Gastroesophageal sphincter (tissue), 4 donors: Measurements from ENCODE around the gene COQ7. TPM values are rescaled to one million over a fixed set of nuclear protein-coding genes. Genes with fewer than 3 reads are reported as not detected.

Experiments
- ATAC-seq: fragments of 150-250 bp; one replicate; pipeline ENCODE4 v1.9.1; 2016; ENCODE audit warnings: mild to moderate bottlenecking, moderate library complexity
- H3K27ac ChIP-seq, 4 donors: fragments of 200-600 bp; sonication (generic) in 3 of 4; 1 replicate in 3 of 4; 2 replicates in 1 of 4; pipeline ENCODE4 v1.5.1; 2016 to 2019
- H3K27me3 ChIP-seq: fragments of 200-600 bp; sonication (generic); one replicate; pipeline ENCODE4 v1.5.1; 2019
- H3K36me3 ChIP-seq, 2 donors: fragments of 200-600 bp; sonication (generic); one replicate each; pipeline ENCODE4 v1.5.1; 2019; ENCODE audit warnings: control low read depth in 1 of 2
- H3K4me1 ChIP-seq, 3 donors: fragments of 200-600 bp; sonication (generic); 1 replicate in 2 of 3; 2 replicates in 1 of 3; pipeline ENCODE4 v1.5.1; 2016 to 2019; ENCODE audit warnings: control low read depth in 2 of 3
- H3K4me3 ChIP-seq, 2 donors: fragments of 200-600 bp; sonication (generic); one replicate each; pipeline ENCODE4 v1.5.1; 2019; ENCODE audit warnings: mild to moderate bottlenecking in 1 of 2, moderate library complexity in 1 of 2
- H3K9me3 ChIP-seq, 3 donors: fragments of 200-600 bp; sonication (generic); one replicate each; pipeline ENCODE4 v1.5.1; 2017 to 2019; ENCODE audit warnings: control low read depth in 2 of 3
- EP300 ChIP-seq: sonication (generic); formaldehyde crosslinking; IDR thresholded peaks from one replicate; pipeline ENCODE4 v1.6.1; 2017; ENCODE audit warnings: antibody characterized with exemption, mild to moderate bottlenecking
- POLR2A ChIP-seq, 2 donors: fragments of 450-650 bp; IDR thresholded peaks; one replicate each; pipeline ENCODE4 v1.6.1; 2017; ENCODE audit warnings: antibody characterized with exemption in 2 of 2, mild to moderate bottlenecking in 2 of 2, moderate library complexity in 1 of 2
- POLR2AphosphoS5 ChIP-seq: sonication (generic); formaldehyde crosslinking; IDR thresholded peaks from one replicate; pipeline ENCODE4 v1.6.1; 2017; ENCODE audit warnings: antibody characterized with exemption
- WGBS, 2 donors: methylation state at CpG; one replicate each; pipeline ENCODE4 v1.1.5; 2018; ENCODE audit warnings: low coverage in 1 of 2; 5-methylcytosine and 5-hydroxymethylcytosine counted together
- total RNA-seq, 4 donors: library from RNA; depleted of rRNA; stranded (reverse); fragments of >200 nt; gene quantifications; one replicate each; pipeline ENCODE4 v1.1.0, GENCODE V29; 2016
- TF ChIP-seq, protein P1 (sequence below), 4 experiments: fragments of 200-600 bp in 2 of 4; fragments of 450-650 bp in 2 of 4; sonication (generic) in 1 of 4; IDR thresholded peaks; one replicate each; pipeline ENCODE4 v1.5.1; 2017 to 2019; ENCODE audit warnings: antibody characterized with exemption in 4 of 4, mild to moderate bottlenecking in 2 of 4, moderate library complexity in 2 of 4

Gene COQ7
- total RNA-seq, 4 donors from 2014 or later: 28.9 to 37.8 (median 34.3) TPM

DNA sequence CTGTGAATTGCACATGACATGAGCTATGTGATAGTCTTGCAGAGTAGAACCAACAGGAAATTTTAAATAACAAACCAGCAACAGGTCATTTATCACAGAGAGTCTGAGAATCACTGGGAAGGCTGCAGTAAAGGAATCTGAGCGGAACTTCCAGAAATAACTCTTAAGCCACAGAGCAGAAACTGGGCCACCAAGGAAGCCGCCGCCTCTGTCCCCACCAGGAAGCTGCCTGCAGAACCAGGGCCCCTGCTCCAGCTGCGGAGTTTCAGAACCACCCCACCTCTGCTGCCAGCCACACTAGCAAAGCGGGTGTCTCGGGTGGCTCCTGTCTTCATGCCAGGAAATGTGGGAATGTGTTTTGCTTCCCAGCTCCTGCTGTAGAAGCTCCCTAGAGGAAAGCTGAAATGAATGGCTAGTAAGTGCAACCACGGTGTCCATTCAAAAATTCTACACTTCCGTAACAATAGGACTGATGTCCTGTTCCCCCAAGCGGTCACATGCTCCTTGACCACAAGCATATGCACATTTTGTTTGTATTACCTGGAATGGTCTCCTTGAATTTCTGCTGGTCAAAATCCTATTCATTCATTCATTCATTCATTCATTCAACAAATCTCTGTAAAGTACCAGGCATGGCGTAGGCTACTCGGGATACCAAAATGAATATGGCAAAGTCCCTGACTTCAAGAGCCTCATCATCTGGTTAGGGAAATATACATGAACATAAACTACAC is 38.6 kb downstream of the COQ7 start:
- H3K27ac ChIP-seq: no peak overlapping the region
- no peaks in the 10 kb centered on the region for H3K27me3 ChIP-seq
- TF ChIP-seq, protein P1, sequence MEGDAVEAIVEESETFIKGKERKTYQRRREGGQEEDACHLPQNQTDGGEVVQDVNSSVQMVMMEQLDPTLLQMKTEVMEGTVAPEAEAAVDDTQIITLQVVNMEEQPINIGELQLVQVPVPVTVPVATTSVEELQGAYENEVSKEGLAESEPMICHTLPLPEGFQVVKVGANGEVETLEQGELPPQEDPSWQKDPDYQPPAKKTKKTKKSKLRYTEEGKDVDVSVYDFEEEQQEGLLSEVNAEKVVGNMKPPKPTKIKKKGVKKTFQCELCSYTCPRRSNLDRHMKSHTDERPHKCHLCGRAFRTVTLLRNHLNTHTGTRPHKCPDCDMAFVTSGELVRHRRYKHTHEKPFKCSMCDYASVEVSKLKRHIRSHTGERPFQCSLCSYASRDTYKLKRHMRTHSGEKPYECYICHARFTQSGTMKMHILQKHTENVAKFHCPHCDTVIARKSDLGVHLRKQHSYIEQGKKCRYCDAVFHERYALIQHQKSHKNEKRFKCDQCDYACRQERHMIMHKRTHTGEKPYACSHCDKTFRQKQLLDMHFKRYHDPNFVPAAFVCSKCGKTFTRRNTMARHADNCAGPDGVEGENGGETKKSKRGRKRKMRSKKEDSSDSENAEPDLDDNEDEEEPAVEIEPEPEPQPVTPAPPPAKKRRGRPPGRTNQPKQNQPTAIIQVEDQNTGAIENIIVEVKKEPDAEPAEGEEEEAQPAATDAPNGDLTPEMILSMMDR (IDR thresholded peaks at IDR 0.05): no peak
- TF ChIP-seq POLR2AphosphoS5: no peak
- no peaks in the 10 kb centered on the region for H3K36me3 ChIP-seq
- H3K4me3 ChIP-seq: no peak overlapping the region
- no peaks in the 10 kb centered on the region for H3K9me3 ChIP-seq
- 56 to 74% methylated on average over 8 to 10 of the region's 11 CpGs for WGBS, 2 donors
- H3K4me1 ChIP-seq: no peaks in the 10 kb centered on the region
- no peak for ATAC-seq

DNA sequence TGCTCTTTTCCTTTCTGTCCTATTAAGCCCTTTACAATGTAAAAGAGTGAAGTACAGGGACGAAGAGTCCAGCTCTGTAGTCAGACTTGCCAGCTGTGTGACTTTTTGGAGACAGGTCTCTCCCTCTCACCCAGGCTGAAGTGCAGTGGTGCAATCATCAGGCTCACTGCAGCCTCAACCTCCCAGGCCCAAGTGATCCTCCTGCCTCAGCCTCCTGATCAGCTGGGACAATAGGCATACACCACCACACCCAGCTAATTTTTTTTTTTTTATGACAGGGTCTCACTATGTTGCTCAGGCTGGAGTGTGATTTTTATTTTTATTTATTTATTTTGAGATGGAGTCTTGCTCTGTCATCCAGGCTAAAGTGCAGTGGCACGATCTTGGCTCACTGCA is 39.2 kb downstream of the COQ7 start:
- no peak for ATAC-seq
- no peaks in the 10 kb centered on the region for H3K4me1 ChIP-seq
- no peak overlapping the region for H3K27ac ChIP-seq
- no peak for TF ChIP-seq EP300
- TF ChIP-seq POLR2AphosphoS5: no peak
- TF ChIP-seq, protein P1 (IDR thresholded peaks at IDR 0.05): no peak
- TF ChIP-seq POLR2A (IDR thresholded peaks at IDR 0.05): no peak
- H3K27me3 ChIP-seq: no peaks in the 10 kb centered on the region
- 80 to 86% methylated on average over 2 of the region's 2 CpGs for WGBS, 2 donors
- no peaks in the 10 kb centered on the region for H3K9me3 ChIP-seq
- H3K36me3 ChIP-seq: no peaks in the 10 kb centered on the region
- H3K4me3 ChIP-seq: no peak overlapping the region

DNA sequence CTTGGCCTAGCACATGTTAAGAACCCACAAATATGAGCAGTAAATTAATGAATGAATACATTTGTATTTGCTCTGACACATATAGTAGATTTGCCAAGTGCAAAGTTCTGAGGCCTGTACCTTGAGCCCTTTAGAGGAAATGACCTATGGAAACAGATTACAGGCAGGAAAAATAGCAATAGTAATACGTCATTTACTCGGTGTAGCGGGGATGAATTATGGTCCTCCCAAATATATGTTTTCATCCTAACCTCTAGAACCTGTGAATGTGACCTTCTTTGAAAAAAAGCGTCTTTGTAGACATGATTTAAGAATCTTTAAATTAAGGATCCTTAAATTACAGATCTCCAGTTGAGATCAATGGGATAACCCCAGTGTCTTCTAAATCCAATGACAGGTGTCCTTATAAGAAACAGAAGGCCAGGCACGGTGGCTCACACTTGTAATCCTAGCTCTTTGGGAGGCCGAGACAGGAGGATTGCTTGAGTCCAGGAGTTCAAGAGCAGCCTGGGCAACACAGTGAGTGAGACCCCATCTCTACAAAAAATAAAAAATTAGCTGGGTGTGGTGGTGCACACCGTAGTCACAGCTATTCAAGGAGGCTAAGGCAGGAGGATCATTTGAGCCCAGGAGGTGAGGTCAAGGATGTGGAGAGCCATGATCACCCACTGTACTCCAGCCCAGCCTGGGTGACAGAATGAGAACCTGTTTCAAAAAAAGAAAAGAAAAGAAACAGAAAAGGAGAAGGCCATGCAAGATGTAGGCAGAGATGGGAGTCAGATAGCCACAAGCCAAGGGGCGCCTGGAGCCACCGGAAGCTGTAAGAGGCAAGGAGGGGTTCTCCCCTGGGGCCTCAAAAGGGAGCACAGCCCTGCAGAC is 41.2 kb downstream of the COQ7 start:
- WGBS, 2 donors: 86 to 95% methylated on average over 5 to 9 of the region's 9 CpGs
- Histone ChIP-seq H3K27me3 (no peaks in the 10 kb centered on the region), H3K36me3 (no peaks in the 10 kb centered on the region), H3K9me3 (no peaks in the 10 kb centered on the region), H3K4me1 (peaks cover 0 to 13% (median 4%) of the 10 kb centered on the region in 3 donors), H3K4me3 (no peak overlapping the region), H3K27ac (no peak overlapping the region)
- TF ChIP-seq, protein P1 (IDR thresholded peaks at IDR 0.05): no peak
- TF ChIP-seq POLR2AphosphoS5 (no peak), POLR2A (IDR thresholded peaks at IDR 0.05) (no peak), EP300 (no peak)
- no peak for ATAC-seq

DNA sequence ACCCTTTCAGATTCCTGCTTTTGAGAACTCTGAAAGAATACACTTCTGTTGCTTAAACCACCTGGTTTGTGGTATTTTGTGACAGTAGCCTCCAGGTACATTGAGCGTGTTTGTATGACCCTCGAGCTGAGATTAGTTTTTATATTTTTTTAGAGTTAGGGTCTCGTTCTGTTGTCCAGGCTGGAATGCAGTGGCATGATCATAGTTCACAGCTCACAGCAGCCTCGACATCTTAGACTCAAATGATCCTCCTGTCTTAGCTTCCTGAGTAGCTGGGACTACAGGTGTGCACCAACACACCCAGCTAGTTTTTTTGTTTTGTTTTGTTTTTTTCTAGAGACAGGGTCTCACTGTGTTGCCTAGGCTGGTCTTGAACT is 41.9 kb downstream of the COQ7 start:
- H3K4me1 ChIP-seq: peaks cover 0 to 15% (median 4%) of the 10 kb centered on the region in 3 donors
- WGBS, 2 donors: 92 to 94% methylated on average over 2 to 3 of the region's 4 CpGs
- H3K27me3 ChIP-seq: no peaks in the 10 kb centered on the region
- H3K27ac ChIP-seq: no peak overlapping the region
- H3K36me3 ChIP-seq: no peaks in the 10 kb centered on the region
- H3K4me3 ChIP-seq: no peak overlapping the region
- no peak for ATAC-seq
- no peaks in the 10 kb centered on the region for H3K9me3 ChIP-seq
- no peak for TF ChIP-seq EP300
- TF ChIP-seq, protein P1 (IDR thresholded peaks at IDR 0.05): no peak
- no peak for TF ChIP-seq POLR2A (IDR thresholded peaks at IDR 0.05)
- TF ChIP-seq POLR2AphosphoS5: no peak
